ENCODE results near the gene KIZ.

KIZ gene, protein sequence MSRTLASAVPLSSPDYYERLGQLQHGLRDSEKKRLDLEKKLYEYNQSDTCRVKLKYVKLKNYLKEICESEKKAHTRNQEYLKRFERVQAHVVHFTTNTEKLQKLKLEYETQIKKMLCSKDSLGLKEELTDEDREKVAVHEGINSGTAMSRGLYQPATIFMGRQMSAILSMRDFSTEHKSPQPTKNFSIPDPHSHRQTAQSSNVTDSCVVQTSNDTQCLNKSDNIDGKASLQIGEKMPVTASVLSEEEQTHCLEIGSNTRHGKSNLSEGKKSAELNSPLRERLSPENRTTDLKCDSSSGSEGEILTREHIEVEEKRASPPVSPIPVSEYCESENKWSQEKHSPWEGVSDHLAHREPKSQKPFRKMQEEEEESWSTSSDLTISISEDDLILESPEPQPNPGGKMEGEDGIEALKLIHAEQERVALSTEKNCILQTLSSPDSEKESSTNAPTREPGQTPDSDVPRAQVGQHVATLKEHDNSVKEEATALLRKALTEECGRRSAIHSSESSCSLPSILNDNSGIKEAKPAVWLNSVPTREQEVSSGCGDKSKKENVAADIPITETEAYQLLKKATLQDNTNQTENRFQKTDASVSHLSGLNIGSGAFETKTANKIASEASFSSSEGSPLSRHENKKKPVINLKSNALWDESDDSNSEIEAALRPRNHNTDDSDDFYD

DNA sequence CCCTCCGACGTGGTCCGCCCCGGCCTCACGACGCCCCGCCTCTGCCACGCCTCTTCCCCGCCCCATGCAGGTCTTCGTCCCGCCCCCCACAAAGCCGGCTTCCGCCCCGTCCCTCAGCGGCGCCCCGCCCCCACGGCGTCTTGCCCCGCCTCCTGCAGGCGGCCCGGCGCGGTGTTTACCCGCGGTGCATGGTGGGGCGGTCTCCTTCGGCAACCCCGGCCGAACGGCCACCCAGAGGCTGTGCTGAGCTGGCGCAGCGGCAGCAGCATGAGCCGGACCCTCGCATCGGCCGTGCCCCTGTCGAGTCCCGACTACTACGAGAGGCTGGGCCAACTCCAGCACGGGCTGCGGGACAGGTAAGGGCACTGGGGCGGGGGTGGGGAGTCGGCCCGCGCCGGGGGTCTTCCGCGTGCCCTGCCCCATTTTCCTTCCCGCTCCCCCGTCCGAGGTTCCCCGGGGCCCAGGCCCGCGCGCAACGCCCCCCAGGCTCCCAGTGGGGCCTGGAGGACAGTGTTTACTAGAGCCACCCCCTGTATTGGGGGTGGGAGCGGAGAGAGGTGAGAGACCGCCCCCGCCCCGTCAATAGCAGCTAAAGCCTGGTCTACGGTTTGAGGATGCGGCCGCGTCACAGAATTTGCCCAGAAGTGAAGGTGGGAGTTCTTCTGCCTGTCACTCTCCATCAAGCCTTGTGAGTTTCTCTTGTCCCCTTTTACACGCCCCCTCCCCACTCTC, at the start of gene KIZ:
KIZ (plus strand) TSS at position 234 of the 732 bp plus-strand sequence; CDS start at position 268, 34 bp downstream.
- DNase-seq = peak; percentile 87

DNA sequence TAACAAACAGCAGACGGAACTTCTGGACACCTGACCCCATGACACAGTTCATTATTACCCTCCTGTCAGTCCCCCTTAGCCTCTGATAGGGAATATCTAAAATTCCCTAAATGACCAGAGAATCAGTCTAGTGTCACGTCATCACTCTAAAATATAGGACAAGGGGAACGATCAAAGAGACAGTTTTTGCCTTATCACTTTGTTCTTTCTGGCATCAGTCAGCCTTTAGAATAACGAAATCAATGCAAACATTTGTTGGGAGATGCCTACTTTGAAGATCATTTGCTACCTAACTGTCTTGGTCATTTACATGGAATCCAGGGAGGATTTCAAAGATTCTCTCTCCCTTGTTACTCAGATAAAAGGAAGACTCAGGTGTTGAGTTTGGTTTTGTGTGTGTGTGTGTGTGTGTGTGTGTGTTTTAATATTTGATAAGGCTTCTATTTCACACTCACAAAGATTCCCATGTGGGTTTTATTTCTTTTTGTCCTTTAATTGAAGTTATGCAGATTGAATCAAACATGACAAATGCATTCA, 48.0 kb upstream of the KIZ start:
- no peak for DNase-seq

DNA sequence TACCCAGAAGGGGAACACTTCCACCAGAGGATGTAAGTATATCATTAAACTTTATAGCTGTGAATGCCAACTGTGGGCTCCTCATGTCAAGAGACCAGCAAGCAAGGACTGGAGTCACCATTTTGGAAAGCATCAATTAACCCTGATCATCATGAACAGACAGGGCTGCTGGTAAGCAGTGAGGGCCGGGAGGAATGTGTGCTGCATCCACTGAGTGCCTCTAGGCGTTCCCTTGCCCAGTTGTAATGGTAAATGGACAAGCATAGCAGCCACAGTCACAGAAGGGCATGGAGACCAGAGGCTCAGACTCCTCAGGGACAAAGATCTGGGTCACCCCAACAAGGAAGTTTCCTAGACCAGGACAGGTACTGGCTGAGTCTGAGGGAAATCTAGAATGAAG, 43.3 kb upstream of the KIZ start:
- DNase-seq = no peak

DNA sequence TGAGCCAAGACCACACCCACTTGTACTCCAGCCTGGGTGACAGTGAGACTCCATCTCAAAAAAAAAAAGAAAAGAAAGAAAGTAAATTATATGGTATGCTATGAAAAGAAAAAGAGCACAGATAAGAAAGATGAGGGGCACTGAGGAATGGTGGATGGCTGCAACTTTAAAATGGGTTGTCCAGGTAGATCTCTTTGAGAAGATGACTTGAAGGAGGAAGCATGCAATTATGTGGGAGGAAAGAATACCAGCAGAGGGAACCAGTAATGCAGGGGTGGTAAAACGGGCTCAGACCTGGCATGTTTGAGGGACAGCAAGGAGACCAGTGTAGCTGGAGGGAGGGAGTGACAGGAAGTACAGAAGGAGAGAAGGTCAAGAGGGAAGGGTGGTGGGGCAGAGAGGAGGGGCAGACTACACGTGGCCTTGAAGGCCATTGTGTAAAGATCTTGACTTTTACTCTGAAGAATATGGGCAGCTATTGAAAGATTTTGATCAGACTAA, 42.0 kb upstream of the KIZ start:
- DNase-seq = no peak

DNA sequence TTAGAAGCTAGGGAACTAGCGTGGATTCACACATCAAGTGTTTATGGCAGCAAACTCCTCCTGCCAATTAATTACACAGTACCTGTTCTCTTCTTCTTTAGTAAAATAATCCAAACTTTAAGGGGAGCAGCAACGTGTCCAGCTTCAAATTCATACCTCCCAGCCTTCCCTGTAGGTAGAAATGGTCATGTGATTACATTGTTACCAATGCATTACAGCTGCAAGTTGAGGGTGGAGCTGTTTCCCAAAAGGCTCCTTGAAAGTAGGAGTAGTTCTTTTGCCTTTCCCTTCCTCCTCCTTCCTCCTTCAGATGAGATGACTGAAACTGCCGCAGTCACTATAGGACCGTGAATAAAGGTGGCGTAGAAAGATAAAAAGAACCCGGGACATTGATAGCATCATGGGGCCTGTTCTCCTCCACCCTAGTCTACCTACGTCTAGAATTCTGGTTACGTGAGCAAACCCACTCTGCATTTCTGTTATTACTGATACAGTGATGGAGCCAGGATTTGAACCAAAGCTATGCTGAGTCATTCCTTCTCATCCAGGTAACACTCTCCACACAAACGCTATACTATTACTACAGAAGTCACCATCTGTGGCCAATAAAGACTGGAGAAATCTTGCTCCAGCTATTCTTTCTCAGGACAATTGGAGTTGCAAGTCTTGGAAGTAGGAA, 37.9 kb upstream of the KIZ start:
- no peak for DNase-seq

DNA sequence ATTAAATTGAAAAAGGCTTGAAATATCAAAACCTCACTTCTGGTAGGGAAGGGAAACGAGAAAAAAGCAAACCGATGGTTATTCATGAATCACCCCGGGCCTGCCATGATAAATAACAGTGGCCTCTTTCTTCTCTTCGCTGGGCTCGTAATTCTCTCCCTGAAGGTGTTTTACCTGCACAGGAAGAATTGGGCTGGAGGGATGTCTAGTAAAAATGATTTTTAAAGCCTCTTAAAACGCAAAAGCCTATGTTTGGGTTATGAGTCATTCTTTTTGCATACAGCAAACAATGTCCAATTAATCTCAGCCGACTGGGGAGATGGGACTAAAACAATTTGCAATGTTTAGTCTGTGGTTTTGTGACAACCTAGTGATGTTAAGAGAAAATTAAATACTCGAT, 36.5 kb upstream of the KIZ start:
- DNase-seq = no peak

DNA sequence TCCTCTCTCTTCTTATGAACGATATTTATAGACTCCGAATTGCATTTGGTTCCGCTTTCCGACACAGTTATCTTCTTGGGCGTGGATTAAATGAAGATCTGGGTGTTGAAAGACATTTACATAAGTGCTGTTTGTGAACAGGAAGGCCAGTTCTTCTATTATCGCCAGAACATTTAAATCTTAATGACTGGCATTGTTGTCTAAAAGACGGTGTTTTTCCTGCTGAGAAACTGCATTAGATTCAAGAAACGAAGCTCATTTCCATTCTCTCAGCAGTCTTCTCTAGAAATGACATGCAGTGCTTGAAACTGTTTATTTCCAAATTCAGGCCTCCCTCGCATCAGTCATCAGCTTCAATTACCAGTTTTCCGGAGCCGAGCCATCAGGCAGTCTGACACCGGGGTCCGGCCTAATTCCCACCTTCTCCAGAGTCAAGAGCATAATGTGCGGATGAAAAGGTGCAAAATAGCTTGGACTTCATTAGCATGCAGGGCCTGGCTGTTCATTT, 35.7 kb upstream of the KIZ start:
- no peak for DNase-seq

DNA sequence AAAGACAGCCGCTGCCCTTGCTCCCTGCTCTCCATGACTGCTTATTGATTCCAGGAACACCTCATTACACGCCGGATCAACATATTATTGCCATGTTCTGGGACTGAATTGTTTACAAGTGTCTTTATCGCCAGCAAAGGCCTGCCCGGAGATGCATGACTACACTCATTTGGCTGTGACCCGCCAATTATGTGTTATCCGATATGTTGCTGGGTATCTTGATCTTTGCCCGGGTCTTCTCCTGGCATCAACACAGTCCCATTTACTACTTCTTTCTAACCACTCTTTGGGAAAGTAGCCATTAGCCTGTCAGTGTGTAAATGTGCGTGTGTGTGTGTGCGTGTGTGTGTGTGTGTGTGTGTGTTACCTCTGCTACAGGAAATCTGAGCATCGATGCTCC, 35.2 kb upstream of the KIZ start:
- DNase-seq = no peak

DNA sequence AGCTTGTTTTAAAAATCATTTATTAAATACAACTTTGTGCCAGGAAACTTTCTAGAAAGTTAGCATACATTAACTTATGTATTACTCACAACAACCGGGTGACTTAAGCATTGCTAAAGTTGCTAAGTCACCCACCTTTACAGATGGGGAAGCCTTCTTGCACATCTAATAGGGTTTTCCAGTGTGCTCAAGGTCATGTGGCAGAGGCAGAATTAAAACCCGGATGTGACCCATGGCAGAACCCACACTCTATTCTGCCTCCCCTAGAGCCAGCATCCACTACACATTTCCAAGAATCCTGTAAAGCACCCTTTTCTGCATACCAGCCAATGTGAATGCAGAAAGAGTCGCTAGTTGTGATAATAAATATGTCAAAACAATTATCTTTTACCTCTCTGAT, 33.1 kb upstream of the KIZ start:
- no peak for DNase-seq

DNA sequence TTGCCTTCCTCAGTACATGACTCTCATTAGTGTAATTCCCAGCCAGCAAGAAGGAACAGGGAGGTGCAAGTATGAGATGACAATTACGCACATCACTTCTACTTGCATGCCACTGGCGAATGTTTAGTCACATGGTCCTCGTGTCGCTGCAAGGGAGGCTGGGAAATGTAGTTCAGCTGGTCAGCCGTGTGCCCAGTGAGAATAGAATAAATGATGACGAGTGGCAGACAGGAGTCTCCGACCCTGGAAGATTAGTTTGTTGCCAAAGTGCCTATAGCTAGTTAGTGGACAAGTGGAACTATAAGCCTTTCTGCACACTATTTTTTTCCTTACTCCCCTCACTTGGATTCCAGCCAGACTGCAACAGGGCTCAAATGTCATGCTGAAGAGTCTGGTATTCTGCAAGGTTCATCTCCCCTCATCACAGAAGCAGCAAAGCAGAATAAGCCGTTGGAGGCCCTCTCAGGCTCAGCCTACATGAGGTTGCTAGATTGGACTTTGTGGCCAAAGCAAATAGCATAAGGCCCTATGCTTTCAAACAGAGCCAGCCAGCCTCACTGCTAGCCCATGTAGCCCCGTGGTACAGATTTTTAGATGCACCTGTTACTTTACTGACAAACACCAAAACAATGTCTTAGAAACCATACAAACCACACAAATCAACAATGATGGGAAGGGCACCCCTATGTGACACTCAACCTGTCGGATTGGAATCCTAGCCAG, 29.4 kb upstream of the KIZ start:
- no peak for DNase-seq

DNA sequence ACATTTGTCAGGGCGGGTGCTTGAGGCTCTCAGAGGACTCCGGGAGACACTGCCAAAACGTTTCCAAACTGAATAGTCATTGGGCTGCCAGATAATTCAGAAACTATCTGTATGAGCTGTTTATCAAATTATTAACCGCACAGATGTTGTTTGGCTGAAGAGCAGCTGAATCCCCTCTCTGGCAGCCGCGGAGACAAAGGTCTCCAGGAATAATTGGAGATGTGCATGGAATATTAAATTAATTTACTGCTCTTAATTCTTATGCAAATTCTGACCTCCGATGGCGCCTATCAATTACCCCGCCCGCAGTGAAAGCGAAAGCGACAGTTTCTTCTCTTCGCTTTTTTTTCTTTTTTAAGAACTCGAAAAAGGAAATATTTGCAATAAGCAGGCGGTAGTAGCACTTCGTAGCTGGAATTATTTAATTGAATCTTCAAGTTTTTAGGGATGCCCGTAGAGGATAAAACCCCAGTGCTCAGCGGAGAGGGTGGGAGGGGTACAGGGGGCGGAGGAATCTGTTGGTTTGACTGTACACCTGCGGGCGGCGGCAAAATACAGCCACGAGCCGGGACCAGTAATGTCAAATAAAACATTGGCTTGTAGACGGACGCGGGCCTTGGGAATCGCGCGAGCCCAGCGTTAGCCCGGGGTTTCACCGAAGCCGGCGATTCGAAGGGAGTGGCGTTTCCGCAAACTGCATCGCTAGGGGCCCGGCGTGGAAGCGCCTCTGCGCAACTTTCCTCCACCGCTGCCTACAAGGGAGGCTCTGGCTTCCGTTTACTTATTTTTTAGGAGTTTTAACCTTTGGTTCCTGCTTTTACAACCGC, 25.9 kb upstream of the KIZ start:
- no peak for DNase-seq

DNA sequence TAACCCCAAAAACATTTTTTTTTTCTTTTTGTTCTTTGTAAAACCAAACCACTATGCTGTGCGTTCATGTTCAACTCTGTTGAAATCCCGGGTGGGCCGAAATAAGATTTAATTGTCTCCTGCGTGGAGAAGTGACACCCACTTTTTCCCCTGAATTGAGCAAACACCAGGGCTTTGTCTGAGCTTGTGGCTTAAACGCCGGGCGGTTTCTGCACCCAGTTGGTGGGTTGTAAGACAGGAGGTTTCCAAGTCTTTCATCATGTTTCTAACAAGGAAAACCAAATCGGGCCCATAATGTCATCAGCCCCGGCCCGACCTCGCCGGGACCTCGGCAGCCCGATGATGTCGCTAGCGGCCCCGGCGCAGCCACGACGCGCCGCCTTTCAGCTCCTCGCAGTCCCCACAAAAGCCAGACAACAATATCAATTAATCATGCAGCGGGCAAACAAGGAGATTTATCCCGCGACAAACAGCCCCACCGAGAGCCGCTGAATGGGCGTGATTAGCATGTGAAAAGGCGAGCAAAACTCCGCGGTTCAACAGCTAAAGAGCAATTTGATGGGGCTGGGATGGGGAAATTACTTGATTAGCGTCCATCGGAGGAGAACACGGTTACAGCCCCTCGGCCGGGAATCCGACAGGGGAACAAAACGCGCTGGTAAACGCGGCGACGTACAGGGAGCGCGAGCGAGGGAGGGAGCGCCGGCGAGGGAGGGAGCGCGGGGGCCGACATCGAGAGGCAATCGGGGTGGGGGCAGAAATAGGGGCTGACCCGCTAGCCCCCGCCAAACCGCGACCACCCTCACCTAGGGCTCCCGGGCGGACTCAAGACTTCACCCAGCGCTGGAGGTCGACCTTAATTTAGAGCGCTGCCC, 25.1 kb upstream of the KIZ start:
- DNase-seq = no peak

DNA sequence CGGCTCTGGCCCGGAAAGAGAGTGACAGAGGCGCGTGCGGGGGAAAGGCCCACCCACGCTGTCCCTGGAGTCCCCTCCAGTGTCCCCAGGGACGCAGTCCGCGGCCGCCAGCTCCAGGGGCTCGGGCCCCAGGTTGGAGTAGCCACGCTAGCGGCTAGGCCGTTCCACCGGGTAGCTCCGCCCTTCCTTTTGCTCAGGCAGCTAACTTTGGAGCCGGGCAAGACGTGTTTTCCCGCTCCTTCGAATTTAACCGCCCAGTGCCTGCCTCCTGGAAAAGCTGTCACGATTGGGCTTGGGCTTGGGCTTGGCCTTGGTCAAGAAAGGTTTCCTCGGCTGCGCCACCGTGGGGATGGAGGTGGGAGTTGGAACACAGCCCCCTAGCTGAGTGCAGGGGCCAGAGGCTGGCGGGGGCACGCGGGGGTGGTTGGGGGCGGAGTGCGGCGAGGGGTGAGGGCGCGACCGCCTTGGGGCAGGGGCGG, 24.4 kb upstream of the KIZ start:
- no peak for DNase-seq

DNA sequence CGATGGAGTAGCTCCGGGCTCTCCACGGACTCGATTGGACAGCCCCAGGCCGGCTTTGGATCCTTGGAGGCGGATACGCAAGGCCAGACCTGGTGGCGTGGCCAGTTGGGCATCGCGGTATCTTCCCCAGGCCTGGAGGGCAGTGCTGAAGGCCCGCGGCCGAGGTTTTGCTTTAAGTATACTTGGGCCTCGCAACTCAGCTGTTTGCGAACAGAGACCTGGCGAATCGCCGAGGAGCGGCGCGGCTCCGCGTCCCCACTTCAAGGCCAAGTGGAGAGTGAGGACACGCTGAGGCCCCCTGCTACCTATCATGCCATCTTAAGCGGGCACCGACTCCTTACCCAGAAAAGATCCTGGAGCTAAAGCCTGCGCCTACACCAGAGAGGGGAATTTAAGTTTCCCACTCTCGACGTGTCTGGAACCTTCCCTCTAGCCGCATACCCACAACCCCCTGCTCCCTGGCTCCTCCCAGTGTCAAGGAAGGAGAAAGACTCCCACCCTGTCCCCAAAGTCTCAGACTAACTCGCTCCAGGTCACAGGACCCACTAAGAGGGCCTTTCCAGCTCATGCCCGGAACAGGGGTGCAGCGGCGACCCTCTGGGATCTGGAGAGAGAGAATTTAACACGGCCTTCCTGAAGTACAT, 23.8 kb upstream of the KIZ start:
- no peak for DNase-seq

DNA sequence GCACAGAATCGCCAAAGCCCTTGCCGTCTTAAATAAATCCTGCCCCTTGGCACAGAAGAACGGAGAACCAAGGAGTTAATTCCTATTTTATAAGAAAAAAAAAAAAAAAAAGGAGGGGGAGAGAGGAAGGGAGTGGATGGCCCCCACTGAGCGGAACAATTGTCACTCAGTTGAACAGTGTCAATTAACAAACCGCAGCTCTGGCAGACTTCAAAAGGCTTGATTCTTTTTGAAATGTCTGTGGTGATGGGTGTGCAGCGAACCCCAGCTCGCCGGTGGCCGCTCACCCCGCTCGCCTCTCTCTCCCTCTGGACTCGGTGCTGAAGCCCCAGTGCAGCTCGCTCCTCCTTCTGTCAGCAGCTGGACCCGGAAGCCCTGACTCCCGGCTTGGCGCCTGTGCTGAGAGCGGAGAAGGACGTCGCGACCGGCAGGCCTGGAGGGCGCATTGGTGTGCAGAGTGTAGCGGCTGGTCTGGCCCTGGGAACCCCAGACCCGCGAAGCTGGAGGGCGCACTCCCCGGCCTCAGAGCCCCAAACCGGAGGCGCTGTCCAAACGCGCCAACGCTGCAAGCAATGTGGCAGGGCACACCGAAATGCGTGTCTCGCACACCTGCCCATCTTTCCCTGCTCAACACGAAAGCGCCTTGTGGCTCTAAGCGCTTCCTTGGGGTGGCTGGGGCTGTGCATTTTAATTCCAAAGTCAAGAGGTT, 23.1 kb upstream of the KIZ start:
- no peak for DNase-seq

DNA sequence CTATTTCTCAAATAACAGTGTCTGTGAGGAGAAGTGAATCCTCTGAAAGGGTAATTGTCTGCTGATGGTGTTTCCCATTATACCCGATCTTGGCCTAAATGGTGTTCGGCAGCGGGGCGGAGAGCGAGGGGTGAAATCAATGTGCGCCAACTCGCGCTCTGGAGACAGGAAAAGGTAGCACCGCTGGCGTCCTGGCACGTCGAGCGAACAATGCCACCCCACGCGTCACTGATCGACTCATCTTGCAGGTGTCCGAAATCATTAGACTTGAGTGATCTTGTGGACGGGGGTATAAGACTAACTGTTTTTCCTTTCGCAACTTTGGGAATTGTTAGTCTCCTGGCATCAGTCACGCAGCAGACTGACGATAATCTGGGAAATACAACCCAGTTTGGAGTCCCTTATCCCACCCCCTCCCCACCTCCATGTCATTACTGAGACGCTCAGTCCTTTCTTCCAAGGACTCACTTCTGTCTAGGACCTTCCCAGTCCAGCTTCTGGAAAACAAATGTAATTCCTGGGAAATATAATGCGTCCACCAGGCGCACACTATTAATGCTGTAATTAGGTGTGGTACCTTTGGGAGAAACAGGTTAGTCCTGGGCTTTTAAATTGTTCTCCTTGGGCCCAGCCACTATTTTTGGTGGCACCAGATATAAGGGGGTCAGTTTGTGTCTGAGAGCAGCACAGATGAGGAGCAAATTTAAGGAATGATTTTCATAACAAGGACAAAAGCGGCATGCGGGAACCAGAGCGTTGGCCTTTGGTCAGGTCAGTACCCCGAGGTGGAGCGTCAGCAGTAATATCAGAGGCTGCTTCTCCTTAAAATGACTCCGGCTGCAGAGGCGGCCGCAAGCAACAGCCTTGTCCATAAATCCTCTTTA, 22.1 kb upstream of the KIZ start:
- no peak for DNase-seq

DNA sequence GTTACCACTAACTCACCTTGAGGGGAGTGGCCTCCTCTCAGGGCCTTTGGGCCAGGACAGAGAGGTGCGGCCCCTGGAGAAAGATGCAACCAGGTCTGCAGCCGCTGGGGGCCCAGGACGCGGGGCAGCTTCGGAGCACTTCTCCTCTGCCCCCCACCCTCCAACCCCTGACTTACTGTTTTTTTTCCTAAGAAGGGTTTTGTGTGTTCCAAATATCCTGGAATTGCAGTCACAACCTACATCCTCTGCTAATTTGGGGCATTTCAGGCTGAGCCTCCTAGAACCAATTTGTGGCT, 21.5 kb upstream of the KIZ start:
- DNase-seq = no peak

DNA sequence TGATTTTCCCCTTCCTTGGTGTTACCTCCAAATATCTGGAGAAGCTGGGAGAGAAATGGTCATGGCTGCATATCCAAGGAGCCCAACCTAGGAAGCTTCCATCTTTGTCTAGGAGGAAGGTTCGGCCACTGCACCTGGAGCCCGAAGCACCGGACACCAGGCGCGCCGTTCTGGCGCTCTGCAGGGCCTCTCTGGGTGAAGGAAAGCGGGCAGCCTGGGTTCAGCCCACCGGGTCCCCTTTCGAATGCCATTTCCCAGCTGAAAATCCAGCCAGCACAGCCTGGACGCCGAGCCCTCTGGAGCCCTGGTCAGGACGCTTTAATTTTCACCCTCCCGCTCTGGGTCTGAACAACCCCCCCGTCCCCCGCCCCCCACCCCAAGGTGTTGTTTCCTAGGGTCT, 21.0 kb upstream of the KIZ start:
- DNase-seq = no peak
